HepG2 (cell line): ENCODE measurements around the gene TLDC2. TPM values are rescaled to one million over a fixed set of nuclear protein-coding genes. Genes with fewer than 3 reads are reported as not detected.

Experiments
- ADNP ChIP-seq: sonication (generic); formaldehyde crosslinking; IDR thresholded peaks from 2 replicates; pipeline ENCODE4 v1.4.0; 2020; ENCODE audit warnings: missing genetic modification reagents
- CEBPZ ChIP-seq: IDR thresholded peaks from 2 replicates; pipeline ENCODE4 v1.6.1; 2012; ENCODE audit warnings: low read length, improper control_type of control experiment
- ESRRA ChIP-seq: sonication (generic); formaldehyde crosslinking; IDR thresholded peaks from 2 replicates; pipeline ENCODE4 v1.5.1; 2020; ENCODE audit warnings: mild to moderate bottlenecking, low read depth, missing genetic modification reagents
- FOXO1 ChIP-seq: sonication (generic); formaldehyde crosslinking; IDR thresholded peaks from 2 replicates; pipeline ENCODE4 v1.4.0; 2020; ENCODE audit warnings: missing genetic modification reagents
- GABPB1 ChIP-seq: IDR thresholded peaks from 2 replicates; pipeline ENCODE4 v1.6.1; 2016; ENCODE audit warnings: mild to moderate bottlenecking, missing genetic modification reagents, moderate library complexity, missing compliant biosample characterization
- GMEB1 ChIP-seq: sonication (generic); formaldehyde crosslinking; IDR thresholded peaks from 2 replicates; pipeline ENCODE4 v1.5.1; 2020; ENCODE audit warnings: missing genetic modification reagents, mild to moderate bottlenecking, borderline replicate concordance
- IKZF1 ChIP-seq: fragments of 450-650 bp; IDR thresholded peaks from 2 replicates; pipeline ENCODE4 v1.7.1; 2016
- IRF2 ChIP-seq: IDR thresholded peaks from 2 replicates; pipeline ENCODE4 v1.6.1; 2018; ENCODE audit warnings: missing genetic modification reagents, missing compliant biosample characterization
- KDM3A ChIP-seq: IDR thresholded peaks from 2 replicates; pipeline ENCODE4 v1.6.1; 2018; ENCODE audit warnings: low read depth, missing compliant biosample characterization
- MAFF ChIP-seq: IDR thresholded peaks from 2 replicates; pipeline ENCODE4 v1.6.1; 2011; ENCODE audit warnings: low read depth, low read length, improper control_type of control experiment
- MEIS2 ChIP-seq: sonication (generic); formaldehyde crosslinking; IDR thresholded peaks from 2 replicates; pipeline ENCODE4 v1.9.0; 2021; ENCODE audit warnings: mild to moderate bottlenecking, missing genetic modification reagents
- NR2F2 ChIP-seq: IDR thresholded peaks from 2 replicates; pipeline ENCODE4 v1.6.1; 2012; ENCODE audit warnings: low read depth, inconsistent platforms, borderline replicate concordance
- TFE3 ChIP-seq: IDR thresholded peaks from 2 replicates; pipeline ENCODE4 v1.6.1; 2016
- ZBTB3 ChIP-seq: sonication (generic); formaldehyde crosslinking; IDR thresholded peaks from 2 replicates; pipeline ENCODE4 v1.4.0; 2020; ENCODE audit warnings: low read depth, mild to moderate bottlenecking, moderate library complexity, missing genetic modification reagents, borderline replicate concordance
- ZFP36L1 ChIP-seq: sonication (generic); formaldehyde crosslinking; IDR thresholded peaks from 2 replicates; pipeline ENCODE4 v1.8.0; 2022; ENCODE audit warnings: mild to moderate bottlenecking, missing genetic modification reagents, moderate library complexity
- ZFP62 ChIP-seq: sonication (generic); formaldehyde crosslinking; IDR thresholded peaks from 2 replicates; pipeline ENCODE4 v1.4.0; 2020; ENCODE audit warnings: missing genetic modification reagents
- ZNF224 ChIP-seq: sonication (generic); formaldehyde crosslinking; IDR thresholded peaks from 2 replicates; pipeline ENCODE4 v1.5.0; 2020; ENCODE audit warnings: mild to moderate bottlenecking, missing genetic modification reagents
- ZNF576 ChIP-seq: sonication (generic); formaldehyde crosslinking; IDR thresholded peaks from 2 replicates; pipeline ENCODE4 v1.4.0; 2020; ENCODE audit warnings: mild to moderate bottlenecking, missing genetic modification reagents
- ZNF75D ChIP-seq: sonication (generic); formaldehyde crosslinking; IDR thresholded peaks from 2 replicates; pipeline ENCODE4 v1.8.1; 2023; ENCODE audit warnings: missing genetic modification reagents, mild to moderate bottlenecking, borderline replicate concordance
- ZNF780A ChIP-seq: sonication (generic); formaldehyde crosslinking; IDR thresholded peaks from 2 replicates; pipeline ENCODE4 v1.8.0; 2022; ENCODE audit warnings: mild to moderate bottlenecking, missing genetic modification reagents, moderate library complexity
- ZNF883 ChIP-seq: sonication (generic); formaldehyde crosslinking; IDR thresholded peaks from 2 replicates; pipeline ENCODE4 v1.5.1; 2020; ENCODE audit warnings: mild to moderate bottlenecking, missing genetic modification reagents; ENCODE audit errors: not compliant biosample characterization
- polyA plus RNA-seq, 8 experiments: library from polyadenylated mRNA; depleted of rRNA in 3 of 8; stranded (reverse) in 7 of 8; unstranded in 1 of 8; fragments of >200 nt; fragmentation: Illumina TruSeq in 4 of 8; extraction: Trizol in 4 of 8; gene quantifications; 2 replicates each; pipeline versions ENCODE4 v1.2.1 to v1.2.3, GENCODE V29; 2011 to 2016; ENCODE audit warnings: low read depth in 4 of 8, missing spikeins in 1 of 8, mixed read lengths in 1 of 8; ENCODE audit not compliant: insufficient read depth in 1 of 8
- total RNA-seq, 5 experiments: library from RNA; depleted of rRNA; stranded (reverse); fragments of >200 nt; fragmentation: Illumina TruSeq; extraction: Trizol; gene quantifications; 2 replicates each; pipeline ENCODE4 v1.2.3, GENCODE V29; 2016; ENCODE audit warnings: low read depth in 1 of 5

TLDC2 gene
- total and polyA plus RNA-seq, 2 of the 13 experiments (the other 11 are each of a cell fraction or from before 2014, with no cell fraction given): 1.5 to 1.6 TPM

GRCh38 chr20:36886859-36887751 lies 11.2 kb downstream of the TLDC2 start (continued):
- TF ChIP-seq ZNF780A (CRISPR knock-in tag): no peak
- peak; percentile 71 for TF ChIP-seq IRF2 (CRISPR knock-in tag)
- no peak for TF ChIP-seq ZNF224 (CRISPR knock-in tag)
- TF ChIP-seq ZBTB3 (CRISPR knock-in tag): no peak
- TF ChIP-seq TFE3: no peak
- TF ChIP-seq ZNF75D (CRISPR knock-in tag): no peak
- TF ChIP-seq ZNF576 (CRISPR knock-in tag): peak; percentile 69; the same call in 1 of the 2 replicates
- TF ChIP-seq ZFP36L1 (CRISPR knock-in tag): no peak
- no peak for TF ChIP-seq ZNF883 (CRISPR knock-in tag)
- TF ChIP-seq IKZF1: no peak
- TF ChIP-seq NR2F2: no peak
- TF ChIP-seq GABPB1 (CRISPR knock-in tag): peak; percentile 31; the same call in 1 of the 2 replicates
- peak; percentile 63; the same call in 1 of the 2 replicates for TF ChIP-seq ESRRA (CRISPR knock-in tag)
- no peak for TF ChIP-seq ZFP62 (CRISPR knock-in tag)
- TF ChIP-seq FOXO1 (CRISPR knock-in tag): no peak; the same call in 1 of the 2 replicates
- 0 out of 2 replicates have a peak, but pooled peaks have one; percentile 64 for TF ChIP-seq MEIS2 (CRISPR knock-in tag)
- peak; percentile 28; the same call in 1 of the 2 replicates for TF ChIP-seq GMEB1
- no peak for TF ChIP-seq MAFF
- no peak for TF ChIP-seq ADNP (CRISPR knock-in tag)
- TF ChIP-seq KDM3A: no peak
- TF ChIP-seq CEBPZ: no peak
